Aorta (tissue), 5 donors: Measurements from ENCODE around the gene PAQR5. TPM values are rescaled to one million over a fixed set of nuclear protein-coding genes. Genes with fewer than 3 reads are reported as not detected.

ENCODE experiments used
- ATAC-seq: fragments of 200-7000 bp; cut with Tn5 transposase; one replicate; pipeline ENCODE4 v1.9.1; 2022; ENCODE audit warnings: moderate library complexity; ENCODE audit not compliant: low FRiP score
- DNase-seq, 2 donors: peaks; one replicate each; pipeline ENCODE4 v3.0.0-alpha.2; 2020
- H3K27ac ChIP-seq, 2 donors: one replicate each; pipeline ENCODE4 v1.5.1; 2013; ENCODE audit warnings: low read length in 2 of 2, mild to moderate bottlenecking in 2 of 2, moderate library complexity in 2 of 2, control low read depth in 1 of 2, inconsistent platforms in 1 of 2, low read depth in 1 of 2
- H3K27me3 ChIP-seq, 2 donors: one replicate each; pipeline ENCODE4 v1.6.1; 2013; ENCODE audit warnings: control low read depth in 1 of 2, low read length in 1 of 2, mild to moderate bottlenecking in 1 of 2, moderate library complexity in 1 of 2; ENCODE audit not compliant: insufficient read depth in 2 of 2, control insufficient read depth in 1 of 2
- H3K36me3 ChIP-seq, 2 donors: one replicate each; pipeline ENCODE4 v1.6.1; 2013; ENCODE audit warnings: control low read depth in 1 of 2, low read length in 1 of 2, mild to moderate bottlenecking in 1 of 2; ENCODE audit not compliant: insufficient read depth in 2 of 2, control insufficient read depth in 1 of 2
- H3K4me1 ChIP-seq, 2 donors: one replicate each; pipeline ENCODE4 v1.6.1; 2013; ENCODE audit warnings: low read length in 2 of 2, control low read depth in 1 of 2, mild to moderate bottlenecking in 1 of 2, moderate library complexity in 1 of 2; ENCODE audit not compliant: insufficient read depth in 2 of 2, control insufficient read depth in 1 of 2
- H3K4me3 ChIP-seq, 2 donors: one replicate each; pipeline ENCODE4 v1.5.1; 2013; ENCODE audit warnings: low read length in 2 of 2, control low read depth in 1 of 2, mild to moderate bottlenecking in 1 of 2
- H3K9me3 ChIP-seq: one replicate; pipeline ENCODE4 v1.6.1; 2013; ENCODE audit warnings: mild to moderate bottlenecking, low read length; ENCODE audit not compliant: control insufficient read depth
- WGBS, 2 donors: extraction: QIAGEN DNeasy Blood & Tissue Kit; methylation state at CpG; one replicate each; pipeline ENCODE4 v1.1.7; 2013; 5-methylcytosine and 5-hydroxymethylcytosine counted together
- intact Hi-C, 2 donors: fragments of 100-400 bp; cut with DNase I; formaldehyde crosslinking; loops; one replicate each; pipeline versions ENCODE4 v1.14.2 to v1.15.0; 2022
- long read RNA-seq, 2 donors: library from polyadenylated mRNA; unstranded; transcript quantifications; one replicate each; pipeline ENCODE4 v2.0.0, GENCODE V29; 2020 to 2021
- polyA plus RNA-seq, 2 donors: library from polyadenylated mRNA; stranded (reverse); fragments of 200-250 nt; gene quantifications; one replicate each; pipeline ENCODE4 v1.2.3, GENCODE V29; 2013
- total RNA-seq, 2 donors: library from RNA; stranded (reverse); fragmentation: NEBNext Ultra II Directional; extraction: Animal tissue kit (Norgen Biotek cat#: 25700); gene quantifications; one replicate each; pipeline ENCODE4 v1.2.1, GENCODE V29; 2021
- donor health status: healthy with polysubstance abuse.
- donor health status: Bipolar disorder and iron deficiency.
- donor health status: DM: no; HTN: no; CAD: no.
- donor health status: DM: no; HTN: no; CAD: no.
- donor health status: DM: yes; HTN: yes; CAD: no.

Gene PAQR5, protein sequence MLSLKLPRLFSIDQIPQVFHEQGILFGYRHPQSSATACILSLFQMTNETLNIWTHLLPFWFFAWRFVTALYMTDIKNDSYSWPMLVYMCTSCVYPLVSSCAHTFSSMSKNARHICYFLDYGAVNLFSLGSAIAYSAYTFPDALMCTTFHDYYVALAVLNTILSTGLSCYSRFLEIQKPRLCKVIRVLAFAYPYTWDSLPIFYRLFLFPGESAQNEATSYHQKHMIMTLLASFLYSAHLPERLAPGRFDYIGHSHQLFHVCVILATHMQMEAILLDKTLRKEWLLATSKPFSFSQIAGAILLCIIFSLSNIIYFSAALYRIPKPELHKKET
- total RNA-seq (1 to 10 TPM in 1 of 2 donors, under 1 TPM in 1; 0.71 to 1.9 TPM), polyA plus RNA-seq (under 1 TPM; 0.31 to 0.38 TPM)
- long read RNA-seq, donor 1, partial matches to known transcripts, result 0 of 14 reads
- long read RNA-seq, donor 1, other reads (novel, unspliced or antisense), result 14 of 14 reads
- long read RNA-seq, donor 2, partial matches to known transcripts, result 0 of 5 reads
- long read RNA-seq, donor 2, other reads (novel, unspliced or antisense), result 5 of 5 reads

- intact Hi-C loops, result no loop called here
- 1% methylated on average over 47 to 74 of the region's 74 CpGs for WGBS, 2 donors
- H3K27ac ChIP-seq, result no peak within 1 kb of the TSS
- no peaks in the 10 kb centered on the region for H3K4me1 ChIP-seq
- ATAC-seq, result peak; percentile 44
- H3K27me3 ChIP-seq, result no peaks in the 10 kb centered on the region
- peak within 1 kb of the TSS; percentile 18 to 42 for H3K4me3 ChIP-seq
- no peaks in the 10 kb centered on the region for H3K36me3 ChIP-seq
- peak; percentile 49 to 76 for DNase-seq
- H3K9me3 ChIP-seq, result no peaks in the 10 kb centered on the region
Observed at GRCh38 chr15:69298697-69299441, at the start of gene PAQR5. PAQR5 (plus strand) TSS chr15:69298912; CDS start chr15:69360081, 61,169 bp downstream.

- H3K4me3 ChIP-seq, result no peak overlapping the region
- no peak overlapping the region for H3K27ac ChIP-seq
- H3K9me3 ChIP-seq, result no peaks in the 10 kb centered on the region
- H3K27me3 ChIP-seq, result no peaks in the 10 kb centered on the region
- H3K36me3 ChIP-seq, result peaks cover 0 to 6% of the 10 kb centered on the region in 2 donors
- DNase-seq (peak in 1 of 2 donors; percentile 48), ATAC-seq (no peak)
- 18 to 21% methylated on average over 3 of the region's 3 CpGs for WGBS, 2 donors
- no peaks in the 10 kb centered on the region for H3K4me1 ChIP-seq
- intact Hi-C loops, result no loop called here
Observed at GRCh38 chr15:69253156-69253555, 45.6 kb upstream of the PAQR5 start.

- H3K4me1 ChIP-seq, result no peaks in the 10 kb centered on the region
- ATAC-seq, result no peak
- H3K27me3 ChIP-seq, result no peaks in the 10 kb centered on the region
- no peak overlapping the region for H3K27ac ChIP-seq
- H3K4me3 ChIP-seq, result no peak overlapping the region
- H3K9me3 ChIP-seq, result no peaks in the 10 kb centered on the region
- H3K36me3 ChIP-seq, result no peaks in the 10 kb centered on the region
- DNase-seq, result no peak
- WGBS, 2 donors, result 50% methylated on average over 5 of the region's 5 CpGs
- intact Hi-C loops, result loop anchor here in 1 of 2 donors (5.0 kb wide), 1 partner anchor 208 kb away; no protein-coding TSS in a partner anchor
Observed at GRCh38 chr15:69265347-69265955, 33.3 kb upstream of the PAQR5 start.

- H3K27ac ChIP-seq, result no peak overlapping the region
- DNase-seq (no peak), ATAC-seq (no peak)
- H3K4me3 ChIP-seq, result no peak overlapping the region
- H3K36me3 ChIP-seq, result no peaks in the 10 kb centered on the region
- intact Hi-C loops, result no loop called here
- no peaks in the 10 kb centered on the region for H3K27me3 ChIP-seq
- H3K4me1 ChIP-seq, result no peaks in the 10 kb centered on the region
- H3K9me3 ChIP-seq, result no peaks in the 10 kb centered on the region
Observed at GRCh38 chr15:69271217-69271616, 27.5 kb upstream of the PAQR5 start.

- no peak overlapping the region for H3K4me3 ChIP-seq
- DNase-seq (no peak), ATAC-seq (no peak)
- no peaks in the 10 kb centered on the region for H3K4me1 ChIP-seq
- intact Hi-C loops, result no loop called here
- H3K36me3 ChIP-seq, result no peaks in the 10 kb centered on the region
- no peak overlapping the region for H3K27ac ChIP-seq
- no peaks in the 10 kb centered on the region for H3K9me3 ChIP-seq
- H3K27me3 ChIP-seq, result no peaks in the 10 kb centered on the region
- WGBS, 2 donors, result 63 to 72% methylated on average over 3 of the region's 3 CpGs
Observed at GRCh38 chr15:69272139-69272538, 26.6 kb upstream of the PAQR5 start.

GRCh38 chr15:69272891-69273290 is 25.8 kb upstream of the PAQR5 start:
- no peak overlapping the region for H3K27ac ChIP-seq
- DNase-seq, result no peak
- H3K36me3 ChIP-seq, result no peaks in the 10 kb centered on the region
- WGBS, 2 donors, result 79% methylated on average over 6 of the region's 6 CpGs
- H3K9me3 ChIP-seq, result no peaks in the 10 kb centered on the region
- intact Hi-C loops, result no loop called here
- H3K27me3 ChIP-seq, result no peaks in the 10 kb centered on the region
- H3K4me1 ChIP-seq, result no peaks in the 10 kb centered on the region
- ATAC-seq, result no peak
- H3K4me3 ChIP-seq, result no peak overlapping the region

DNA sequence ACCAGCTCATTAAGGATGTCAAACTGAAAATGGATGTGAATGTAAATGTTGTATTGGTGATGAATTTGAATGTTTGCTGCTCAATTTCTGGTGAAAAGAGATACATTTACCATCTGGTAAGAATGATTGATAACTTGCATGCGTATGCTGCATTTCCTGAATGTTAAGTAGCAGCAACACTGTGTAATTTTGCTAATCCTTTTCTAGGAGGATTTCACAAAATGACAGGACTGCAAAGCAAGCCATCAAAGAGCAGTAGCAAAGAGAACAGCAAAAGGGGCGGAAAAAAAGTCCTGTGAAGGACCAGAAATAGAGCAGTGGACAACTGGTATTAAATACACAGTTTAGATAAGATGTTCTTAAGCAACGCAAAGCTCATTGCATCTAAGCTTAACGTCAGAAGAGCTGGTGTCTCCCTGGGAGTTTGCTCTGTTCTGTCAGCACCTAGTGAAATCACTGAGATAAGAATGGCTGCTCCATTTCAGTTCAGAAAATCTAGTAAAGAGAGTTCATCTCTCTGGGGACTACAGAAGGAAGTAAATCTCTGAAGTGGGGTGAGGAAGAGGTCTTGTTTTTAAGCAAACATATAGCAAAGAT is 23.5 kb upstream of the PAQR5 start:
- Histone ChIP-seq H3K4me1 (no peaks in the 10 kb centered on the region), H3K36me3 (no peaks in the 10 kb centered on the region), H3K27me3 (no peaks in the 10 kb centered on the region), H3K4me3 (no peak overlapping the region), H3K27ac (no peak overlapping the region), H3K9me3 (no peaks in the 10 kb centered on the region)
- no peak for ATAC-seq
- DNase-seq, result no peak
- 39 to 47% methylated on average over 4 of the region's 4 CpGs for WGBS, 2 donors
- intact Hi-C loops, result no loop called here

DNA sequence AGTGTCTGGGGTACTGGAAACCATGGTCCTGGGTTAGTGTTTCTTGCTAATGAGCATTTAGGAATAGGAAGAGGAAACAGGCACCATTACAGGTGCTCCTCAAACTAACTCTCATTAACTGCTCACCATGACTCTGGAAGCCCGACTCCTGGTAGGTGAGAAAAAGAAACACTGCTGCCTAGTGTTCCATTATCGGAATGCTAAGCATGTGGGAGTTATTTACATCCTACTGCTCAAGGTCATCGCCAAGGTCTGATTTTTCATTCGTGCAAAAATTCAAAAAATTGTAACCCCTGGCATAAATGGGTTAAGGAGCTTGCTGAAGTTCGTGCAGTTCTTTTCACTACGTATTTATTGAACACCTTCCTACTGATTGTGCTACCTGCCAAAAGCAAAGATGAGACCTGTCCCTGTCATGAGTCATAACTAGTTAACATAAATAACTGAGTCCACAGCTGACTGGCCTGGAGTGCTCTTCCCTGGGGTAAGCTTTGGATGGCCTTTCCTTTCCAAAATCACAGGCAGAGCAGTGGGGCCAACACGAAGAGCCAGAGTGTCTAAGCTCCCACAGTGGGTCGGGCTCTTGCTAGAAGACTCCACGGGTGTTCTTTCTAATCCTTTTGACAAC is 22.7 kb upstream of the PAQR5 start:
- ATAC-seq, result no peak
- intact Hi-C loops, result no loop called here
- H3K4me1 ChIP-seq, result no peaks in the 10 kb centered on the region
- no peaks in the 10 kb centered on the region for H3K27me3 ChIP-seq
- no peaks in the 10 kb centered on the region for H3K36me3 ChIP-seq
- no peak for DNase-seq
- no peak overlapping the region for H3K4me3 ChIP-seq
- H3K9me3 ChIP-seq, result no peaks in the 10 kb centered on the region
- 50 to 53% methylated on average over 9 of the region's 9 CpGs for WGBS, 2 donors
- no peak overlapping the region for H3K27ac ChIP-seq
